ENCODE data around the gene SH2D2A.
"Not testable (repeated sequence)": the region's sequence is repeated elsewhere in the genome, so short reads cannot be mapped to it uniquely, and the experiment has no call there.

SH2D2A gene

DNA sequence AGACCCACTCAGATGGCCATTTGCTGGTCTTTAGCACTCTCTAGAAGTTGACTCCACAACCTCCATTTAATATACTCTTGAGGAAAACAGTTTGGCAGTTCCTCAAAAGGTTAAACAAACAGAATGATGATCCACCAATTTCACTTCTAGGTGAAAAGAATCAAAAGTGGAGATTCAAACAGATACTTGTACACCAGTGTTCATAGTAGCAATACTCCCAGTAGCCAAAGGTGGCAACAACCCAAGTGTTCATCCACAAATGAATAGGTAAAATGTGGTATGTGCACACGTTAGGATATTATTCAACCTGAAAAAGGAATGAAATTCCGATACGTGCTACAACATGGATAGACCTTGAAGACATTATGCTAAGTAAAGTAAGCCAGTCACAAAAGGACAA is 43.0 kb downstream of the SH2D2A start:
- no peak overlapping the region for H3K27ac ChIP-seq (ENCODE audit: low read length)
- no peak overlapping the region for H3K9ac ChIP-seq (ENCODE audit: low read length)
- no peaks in the 10 kb centered on the region for H3K9me3 ChIP-seq (ENCODE audit: control insufficient read depth, low read depth, low read length)
- peaks cover 15% of the 10 kb centered on the region for H3K36me3 ChIP-seq (ENCODE audit: control insufficient read depth, low read depth, low read length)
- H3K4me1 ChIP-seq (ENCODE audit: control insufficient read depth, low read depth, low read length): peaks cover 7% of the 10 kb centered on the region
- no peaks in the 10 kb centered on the region for H3K27me3 ChIP-seq (ENCODE audit: control insufficient read depth, insufficient read depth, low read length)
- no peak overlapping the region for H3K4me3 ChIP-seq (ENCODE audit: low read length)

- H3K36me3 ChIP-seq (ENCODE audit: control insufficient read depth, low read depth, low read length): peaks cover 15% of the 10 kb centered on the region
- H3K4me3 ChIP-seq (ENCODE audit: low read length): no peak overlapping the region
- peaks cover 11% of the 10 kb centered on the region for H3K4me1 ChIP-seq (ENCODE audit: control insufficient read depth, low read depth, low read length)
- no peak overlapping the region for H3K9ac ChIP-seq (ENCODE audit: low read length)
- no peaks in the 10 kb centered on the region for H3K27me3 ChIP-seq (ENCODE audit: control insufficient read depth, insufficient read depth, low read length)
- H3K9me3 ChIP-seq (ENCODE audit: control insufficient read depth, low read depth, low read length): no peaks in the 10 kb centered on the region
- H3K27ac ChIP-seq (ENCODE audit: low read length): no peak overlapping the region
These were observed 43.7 kb downstream of the SH2D2A start for GRCh38 chr1:156772728-156773497.

- H3K27me3 ChIP-seq (ENCODE audit: control insufficient read depth, insufficient read depth, low read length): no peaks in the 10 kb centered on the region
- no peak overlapping the region for H3K27ac ChIP-seq (ENCODE audit: low read length)
- no peaks in the 10 kb centered on the region for H3K9me3 ChIP-seq (ENCODE audit: control insufficient read depth, low read depth, low read length)
- no peak overlapping the region for H3K9ac ChIP-seq (ENCODE audit: low read length)
- peaks cover 15% of the 10 kb centered on the region for H3K36me3 ChIP-seq (ENCODE audit: control insufficient read depth, low read depth, low read length)
- peaks cover 11% of the 10 kb centered on the region for H3K4me1 ChIP-seq (ENCODE audit: control insufficient read depth, low read depth, low read length)
- H3K4me3 ChIP-seq (ENCODE audit: low read length): no peak overlapping the region
These were observed 44.4 kb downstream of the SH2D2A start for GRCh38 chr1:156772222-156772621.

- no peaks in the 10 kb centered on the region for H3K9me3 ChIP-seq (ENCODE audit: control insufficient read depth, low read depth, low read length)
- H3K27me3 ChIP-seq (ENCODE audit: control insufficient read depth, insufficient read depth, low read length): no peaks in the 10 kb centered on the region
- peak overlapping the region; percentile 90 for H3K4me3 ChIP-seq (ENCODE audit: low read length)
- peak overlapping the region; percentile 90 for H3K9ac ChIP-seq (ENCODE audit: low read length)
- H3K27ac ChIP-seq (ENCODE audit: low read length): no peak overlapping the region
- H3K36me3 ChIP-seq (ENCODE audit: control insufficient read depth, low read depth, low read length): peaks cover 14% of the 10 kb centered on the region
- H3K4me1 ChIP-seq (ENCODE audit: control insufficient read depth, low read depth, low read length): peaks cover 16% of the 10 kb centered on the region
These were observed 47.9 kb downstream of the SH2D2A start for GRCh38 chr1:156768610-156769295.

DNA sequence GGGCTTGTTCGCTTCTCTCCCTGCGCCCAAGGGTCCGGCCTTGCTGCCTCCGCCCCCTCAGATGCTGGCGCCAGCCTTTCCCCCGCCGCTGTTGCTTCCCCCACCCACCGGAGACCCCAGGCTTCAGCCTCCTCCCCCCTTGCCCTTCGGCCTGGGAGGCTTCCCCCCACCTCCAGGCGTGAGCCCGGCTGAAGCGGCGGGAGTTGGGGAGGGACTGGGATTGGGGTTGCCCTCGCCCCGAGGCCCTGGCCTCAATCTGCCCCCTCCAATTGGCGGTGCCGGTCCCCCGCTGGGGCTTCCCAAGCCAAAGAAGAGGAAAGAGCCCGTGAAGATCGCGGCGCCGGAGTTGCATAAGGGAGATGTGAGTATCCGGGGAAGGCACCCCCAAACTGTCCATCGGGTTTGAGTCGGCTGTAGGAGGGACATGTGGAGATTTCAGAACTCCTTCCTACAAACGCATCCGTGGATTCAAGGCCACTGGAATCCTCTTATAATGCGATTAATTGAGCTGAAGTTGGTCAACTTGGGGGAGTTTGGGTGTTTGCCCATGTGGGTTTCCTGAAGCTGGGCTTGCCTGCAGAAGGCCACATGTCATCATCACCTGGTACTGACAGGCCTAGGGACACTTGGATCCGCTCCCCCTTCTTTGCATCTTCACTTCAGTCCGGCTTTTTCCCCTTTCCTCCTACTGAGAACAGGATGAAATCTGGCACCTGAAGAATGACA is 48.6 kb downstream of the SH2D2A start:
- H3K4me1 ChIP-seq (ENCODE audit: control insufficient read depth, low read depth, low read length): peaks cover 16% of the 10 kb centered on the region
- H3K27ac ChIP-seq (ENCODE audit: low read length): peak overlapping the region; percentile 90
- H3K4me3 ChIP-seq (ENCODE audit: low read length): peak overlapping the region; percentile 90
- H3K27me3 ChIP-seq (ENCODE audit: control insufficient read depth, insufficient read depth, low read length): no peaks in the 10 kb centered on the region
- H3K9me3 ChIP-seq (ENCODE audit: control insufficient read depth, low read depth, low read length): no peaks in the 10 kb centered on the region
- peaks cover 7% of the 10 kb centered on the region for H3K36me3 ChIP-seq (ENCODE audit: control insufficient read depth, low read depth, low read length)
- peak overlapping the region; percentile 90 for H3K9ac ChIP-seq (ENCODE audit: low read length)

DNA sequence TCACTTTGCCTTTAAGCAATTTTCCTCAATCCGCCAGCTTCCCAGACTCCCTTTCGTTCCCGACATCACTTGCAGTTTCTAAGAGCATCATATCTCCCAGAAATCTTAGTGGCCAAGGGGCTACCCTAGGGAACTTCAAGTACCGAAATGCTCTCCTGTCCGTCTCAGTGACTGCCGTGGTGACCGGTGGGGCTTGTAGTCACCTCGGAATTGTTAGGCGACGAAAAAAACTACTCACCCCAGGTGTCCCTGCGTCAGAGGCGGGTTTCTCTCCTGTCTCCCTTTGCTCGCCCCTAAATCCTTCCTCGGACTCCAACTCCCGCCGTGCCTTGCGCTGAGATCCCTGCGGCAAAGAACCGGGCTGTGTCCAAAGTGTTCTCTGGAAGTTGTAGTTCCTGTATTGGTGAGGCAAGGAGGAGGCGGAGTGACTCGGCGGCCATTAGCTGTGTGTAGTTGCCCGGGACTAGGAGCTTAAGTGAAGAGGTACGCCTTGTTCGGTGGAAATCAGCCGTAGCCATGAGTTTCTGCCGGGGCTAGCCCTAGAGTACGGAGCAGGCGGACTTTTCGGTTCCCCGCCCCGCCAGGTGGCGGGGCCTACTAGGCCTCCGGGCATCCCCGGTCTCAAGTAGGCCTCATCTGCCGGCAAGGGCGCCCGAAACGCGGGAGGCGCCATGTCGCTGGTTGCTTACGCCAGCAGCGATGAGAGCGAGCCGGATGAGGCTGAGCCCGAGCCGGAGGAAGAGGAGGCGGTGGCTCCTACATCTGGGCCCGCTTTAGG is 49.4 kb downstream of the SH2D2A start, which contains the start of gene PRCC:
Gene PRCC, plus strand, starts transcription at position 435 of the 778 bp plus-strand sequence. Its CDS starts 237 bp downstream, at position 672.
- Histone ChIP-seq H3K9ac (ENCODE audit: low read length) (peak within 1 kb of the TSS; percentile 90), H3K36me3 (ENCODE audit: control insufficient read depth, low read depth, low read length) (peaks cover under 1% of the 10 kb centered on the region), H3K4me1 (ENCODE audit: control insufficient read depth, low read depth, low read length) (peaks cover 16% of the 10 kb centered on the region), H3K4me3 (ENCODE audit: low read length) (peak within 1 kb of the TSS; percentile 90), H3K27me3 (ENCODE audit: control insufficient read depth, insufficient read depth, low read length) (no peaks in the 10 kb centered on the region), H3K9me3 (ENCODE audit: control insufficient read depth, low read depth, low read length) (no peaks in the 10 kb centered on the region), H3K27ac (ENCODE audit: low read length) (peak within 1 kb of the TSS; percentile 90)

- H3K4me3 ChIP-seq (ENCODE audit: low read length): peak overlapping the region; percentile 70
- H3K9ac ChIP-seq (ENCODE audit: low read length): peak overlapping the region; percentile 67
- H3K27me3 ChIP-seq (ENCODE audit: control insufficient read depth, insufficient read depth, low read length): no peaks in the 10 kb centered on the region
- no peaks in the 10 kb centered on the region for H3K9me3 ChIP-seq (ENCODE audit: control insufficient read depth, low read depth, low read length)
- H3K4me1 ChIP-seq (ENCODE audit: control insufficient read depth, low read depth, low read length): peaks cover 16% of the 10 kb centered on the region
- H3K36me3 ChIP-seq (ENCODE audit: control insufficient read depth, low read depth, low read length): no peaks in the 10 kb centered on the region
- peak overlapping the region; percentile 62 for H3K27ac ChIP-seq (ENCODE audit: low read length)
These were observed 50.1 kb downstream of the SH2D2A start for GRCh38 chr1:156766298-156767100.

- H3K4me1 ChIP-seq (ENCODE audit: control insufficient read depth, low read depth, low read length): peaks cover 16% of the 10 kb centered on the region
- no peaks in the 10 kb centered on the region for H3K36me3 ChIP-seq (ENCODE audit: control insufficient read depth, low read depth, low read length)
- no peaks in the 10 kb centered on the region for H3K27me3 ChIP-seq (ENCODE audit: control insufficient read depth, insufficient read depth, low read length)
- H3K27ac ChIP-seq (ENCODE audit: low read length): no peak overlapping the region
- H3K4me3 ChIP-seq (ENCODE audit: low read length): no peak overlapping the region
- no peaks in the 10 kb centered on the region for H3K9me3 ChIP-seq (ENCODE audit: control insufficient read depth, low read depth, low read length)
- H3K9ac ChIP-seq (ENCODE audit: low read length): no peak overlapping the region
These were observed 51.0 kb downstream of the SH2D2A start for GRCh38 chr1:156765666-156766065.

- H3K36me3 ChIP-seq (ENCODE audit: control insufficient read depth, low read depth, low read length); H3K9ac ChIP-seq (ENCODE audit: low read length); H3K27ac ChIP-seq (ENCODE audit: low read length); H3K4me3 ChIP-seq (ENCODE audit: low read length); H3K27me3 ChIP-seq (ENCODE audit: control insufficient read depth, insufficient read depth, low read length); H3K9me3 ChIP-seq (ENCODE audit: control insufficient read depth, low read depth, low read length): not testable (repeated sequence)
- H3K4me1 ChIP-seq (ENCODE audit: control insufficient read depth, low read depth, low read length): peaks cover 20% of the 10 kb centered on the region
These were observed 51.5 kb downstream of the SH2D2A start for GRCh38 chr1:156765136-156765535.

GRCh38 chr1:156760796-156761104 is 55.9 kb downstream of the SH2D2A start:
- H3K27ac ChIP-seq (ENCODE audit: low read length): no peak overlapping the region
- H3K9ac ChIP-seq (ENCODE audit: low read length): no peak overlapping the region
- H3K27me3 ChIP-seq (ENCODE audit: control insufficient read depth, insufficient read depth, low read length): no peaks in the 10 kb centered on the region
- peaks cover 3% of the 10 kb centered on the region for H3K4me1 ChIP-seq (ENCODE audit: control insufficient read depth, low read depth, low read length)
- H3K4me3 ChIP-seq (ENCODE audit: low read length): no peak overlapping the region
- no peaks in the 10 kb centered on the region for H3K9me3 ChIP-seq (ENCODE audit: control insufficient read depth, low read depth, low read length)
- H3K36me3 ChIP-seq (ENCODE audit: control insufficient read depth, low read depth, low read length): no peaks in the 10 kb centered on the region

Measured in iPS-18a (cell line).